Ramos (cell line): Measurements from ENCODE around the gene CORIN.

Source experiments
- in situ Hi-C: fragments of 300-500 bp; cut with MboI; formaldehyde crosslinking; loops from one replicate; pipeline ENCODE4 v1.14.3; 2022; ENCODE audit warnings: low sequenced_read_pairs; ENCODE audit not compliant: unreplicated experiment

Gene CORIN

DNA sequence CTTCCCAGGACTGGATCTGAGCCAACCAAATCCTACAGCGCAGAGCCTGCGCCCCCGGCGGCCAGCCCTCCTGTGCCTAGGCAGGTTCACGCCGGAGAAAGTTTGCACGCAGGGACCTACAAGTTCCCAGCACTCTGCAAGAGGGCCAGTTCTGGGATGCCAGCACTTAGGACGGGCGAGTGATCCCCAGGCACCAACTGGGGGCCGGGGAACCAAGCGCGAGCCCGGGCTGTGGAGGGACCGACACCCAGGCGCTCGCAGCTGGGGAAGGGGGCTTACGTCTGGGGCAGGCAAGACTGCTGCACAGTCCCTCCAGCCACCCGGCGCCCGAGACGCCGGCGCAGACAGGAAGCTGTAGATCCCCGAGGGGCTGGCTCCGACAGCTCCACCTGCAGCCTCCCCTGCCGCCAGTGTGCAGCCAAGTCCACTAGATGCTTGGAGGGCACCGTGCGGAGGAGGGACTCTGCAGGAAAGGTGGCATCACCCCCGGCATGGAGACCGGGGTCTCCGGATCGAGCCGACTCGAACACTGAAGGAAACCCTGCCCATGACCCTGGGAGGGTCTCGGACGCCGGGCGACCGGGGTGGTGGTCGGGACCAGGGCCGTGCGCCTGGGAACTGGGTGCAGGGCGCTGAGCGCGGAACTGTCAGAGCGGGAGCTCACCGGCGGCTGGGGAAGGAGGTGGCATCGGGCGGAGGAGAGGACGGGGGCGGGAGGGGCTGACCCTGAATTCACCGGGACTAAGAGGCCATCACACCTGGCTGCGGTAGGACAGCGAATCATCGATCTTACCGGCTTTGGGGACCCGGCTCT, 566 bp downstream of the CORIN start:
- in situ Hi-C loops = no loop called here

DNA sequence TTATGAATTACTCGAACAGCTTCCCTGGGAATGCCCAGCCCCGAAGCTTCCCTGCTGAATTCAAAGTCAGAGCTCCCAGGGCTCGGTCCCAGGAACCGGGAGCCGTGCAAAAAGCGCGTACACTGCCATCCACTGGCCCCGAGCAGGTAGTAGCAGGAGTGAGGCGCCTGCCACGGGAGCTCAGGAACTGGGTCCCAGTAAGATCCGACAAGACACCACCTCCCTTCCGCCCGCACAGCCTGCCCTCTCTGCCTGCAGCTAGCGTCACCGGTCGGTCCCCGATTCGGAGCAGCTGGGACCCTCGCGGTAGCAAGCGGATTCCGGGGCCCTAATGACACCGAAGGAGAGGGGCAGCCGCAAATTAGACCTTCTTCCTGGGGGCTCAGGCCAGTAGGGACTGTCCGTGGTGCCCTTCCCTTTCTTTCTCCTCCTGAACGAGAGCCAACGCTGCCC, 1.2 kb downstream of the CORIN start:
- in situ Hi-C loops = no loop called here

DNA sequence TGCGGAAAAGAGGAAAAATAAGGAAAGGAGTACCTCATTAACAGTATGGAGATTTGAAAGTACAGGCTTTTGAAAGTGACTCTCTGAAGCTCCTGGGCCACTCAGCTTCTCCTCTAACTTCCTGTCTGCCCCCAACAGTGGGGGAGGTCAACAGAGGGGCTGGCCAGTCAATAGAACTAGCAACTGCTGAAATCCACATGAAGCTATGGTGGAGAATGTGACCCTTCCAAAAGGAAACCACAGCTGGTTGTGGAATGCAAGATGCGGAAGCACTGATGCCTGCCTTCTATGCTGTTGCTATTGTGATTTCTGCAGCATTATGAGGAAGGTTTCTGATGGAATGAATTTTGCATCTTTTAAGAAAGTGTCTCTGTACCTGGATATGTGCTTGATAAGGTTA, 2.4 kb downstream of the CORIN start:
- in situ Hi-C loops = no loop called here

- in situ Hi-C loops = no loop called here
Measured at GRCh38 chr4:47831026-47831679, 6.7 kb downstream of the CORIN start.

- in situ Hi-C loops = no loop called here
Measured at GRCh38 chr4:47830265-47831025, 7.4 kb downstream of the CORIN start.

- in situ Hi-C loops = no loop called here
Measured at GRCh38 chr4:47829438-47829837, 8.4 kb downstream of the CORIN start.

GRCh38 chr4:47827343-47828047, 10.4 kb downstream of the CORIN start:
- in situ Hi-C loops = no loop called here

DNA sequence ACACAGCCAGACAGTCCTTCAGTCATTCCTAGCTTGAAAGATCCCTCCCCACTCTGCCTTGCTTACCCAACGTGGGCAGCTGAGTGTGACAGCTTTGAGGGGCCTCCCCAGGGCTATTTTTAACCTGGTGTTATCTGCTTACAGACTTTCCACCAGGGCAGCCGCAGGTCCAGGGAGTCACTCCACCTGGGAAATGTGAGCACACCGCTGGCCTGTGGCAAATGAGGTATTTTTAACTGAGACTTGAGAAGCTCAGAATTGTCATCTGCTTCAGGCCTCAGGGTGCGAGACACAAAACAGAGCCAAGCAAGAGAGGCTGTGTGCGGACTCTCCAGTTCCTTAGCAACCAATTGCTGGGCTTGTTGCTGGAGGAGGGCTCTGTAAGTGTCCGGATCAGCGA, 13.0 kb downstream of the CORIN start:
- in situ Hi-C loops = no loop called here

GRCh38 chr4:47819178-47819577, 18.7 kb downstream of the CORIN start:
- in situ Hi-C loops = no loop called here

GRCh38 chr4:47817275-47817674, 20.6 kb downstream of the CORIN start:
- in situ Hi-C loops = no loop called here

- in situ Hi-C loops = no loop called here
Measured at GRCh38 chr4:47816748-47817147, 21.1 kb downstream of the CORIN start.

GRCh38 chr4:47814618-47815295, 23.1 kb downstream of the CORIN start:
- in situ Hi-C loops = no loop called here

- in situ Hi-C loops = no loop called here
Measured at GRCh38 chr4:47809654-47810203, 28.1 kb downstream of the CORIN start.

GRCh38 chr4:47804598-47804997, 33.3 kb downstream of the CORIN start:
- in situ Hi-C loops = no loop called here

DNA sequence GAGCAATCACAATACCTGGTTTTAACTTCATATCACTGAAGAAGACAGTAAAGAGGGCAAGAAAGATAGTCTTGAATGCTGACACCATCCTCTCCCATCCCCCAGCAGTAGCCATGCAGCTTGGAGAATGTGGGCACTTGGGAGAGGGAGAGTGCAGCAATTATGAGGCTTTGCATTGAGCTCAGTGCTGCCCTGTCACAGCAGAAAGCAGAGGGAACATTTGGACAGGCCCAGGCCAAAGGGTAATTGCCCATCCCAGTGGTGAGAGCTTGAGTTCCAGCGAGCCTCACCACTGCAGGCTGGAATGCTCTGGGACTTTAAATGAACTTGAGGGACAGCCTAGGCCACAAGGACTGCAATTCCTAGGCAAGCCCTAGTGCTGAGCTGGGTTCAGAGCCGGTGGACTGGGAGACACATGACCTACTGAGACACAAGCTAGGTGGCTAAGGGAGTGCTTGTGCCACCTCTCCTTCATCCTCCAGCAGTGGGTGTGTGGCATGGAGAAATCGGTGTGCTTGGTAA, 36.3 kb downstream of the CORIN start:
- in situ Hi-C loops = no loop called here

DNA sequence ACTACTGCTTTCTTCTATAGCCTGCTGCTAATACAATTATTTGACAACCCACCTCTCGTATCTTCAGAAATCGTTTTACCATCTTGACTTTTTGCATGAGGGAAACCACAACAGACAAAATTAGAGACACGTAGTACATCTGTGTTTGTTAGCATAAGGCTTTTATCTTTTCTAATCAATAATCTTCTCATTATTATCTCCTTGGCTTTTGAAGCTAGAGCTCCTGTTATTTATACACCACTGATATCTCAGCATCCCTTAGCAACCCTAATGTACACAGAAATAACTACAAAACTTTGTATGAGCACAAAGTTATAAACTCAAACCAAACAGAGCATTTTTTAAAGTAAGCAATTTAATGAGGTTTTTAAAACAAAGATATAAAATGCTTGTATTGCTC, 39.7 kb downstream of the CORIN start:
- in situ Hi-C loops = no loop called here

GRCh38 chr4:47791965-47792364, 45.9 kb downstream of the CORIN start:
- in situ Hi-C loops = no loop called here

- in situ Hi-C loops = no loop called here
Measured at GRCh38 chr4:47790105-47790504, 47.8 kb downstream of the CORIN start.

GRCh38 chr4:47788126-47788525, 49.7 kb downstream of the CORIN start:
- in situ Hi-C loops = no loop called here
